ENCODE measurements around the gene ASB4.

ASB4 gene

DNA sequence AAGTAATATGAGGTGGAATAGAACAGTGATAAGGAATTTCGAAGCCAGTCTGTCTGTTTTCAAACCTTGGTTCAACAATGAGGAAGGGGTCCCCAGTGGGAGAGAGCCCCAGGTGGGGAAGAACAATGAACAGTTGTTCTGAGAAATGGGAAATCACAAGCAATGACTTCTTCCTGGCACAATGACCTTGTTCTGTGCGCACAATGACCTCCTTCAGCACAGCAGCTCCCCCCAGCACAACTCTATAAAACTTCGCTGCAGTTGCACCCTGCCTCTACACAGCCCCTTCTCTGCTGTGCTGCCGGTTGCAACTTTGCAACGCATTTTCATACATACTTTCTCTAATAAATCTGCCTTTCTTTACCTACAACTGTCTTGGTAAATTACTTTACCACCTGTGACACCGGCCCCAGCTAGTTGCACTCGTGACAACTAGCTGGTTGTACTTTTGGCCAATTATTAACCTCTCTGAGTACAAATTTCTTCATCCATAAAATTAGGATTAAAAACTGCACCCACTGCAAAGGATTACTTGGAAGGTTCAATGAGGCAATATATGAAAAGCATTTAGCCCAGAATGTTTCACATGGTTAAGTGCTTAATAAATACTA lies 40.5 kb downstream of the ASB4 start:
- no peak for DNase-seq (ENCODE audit: low read depth in 2 of 2)

- DNase-seq (ENCODE audit: low read depth in 2 of 2) = no peak
Measured at GRCh38 chr7:95527033-95527775, 41.5 kb downstream of the ASB4 start.

DNA sequence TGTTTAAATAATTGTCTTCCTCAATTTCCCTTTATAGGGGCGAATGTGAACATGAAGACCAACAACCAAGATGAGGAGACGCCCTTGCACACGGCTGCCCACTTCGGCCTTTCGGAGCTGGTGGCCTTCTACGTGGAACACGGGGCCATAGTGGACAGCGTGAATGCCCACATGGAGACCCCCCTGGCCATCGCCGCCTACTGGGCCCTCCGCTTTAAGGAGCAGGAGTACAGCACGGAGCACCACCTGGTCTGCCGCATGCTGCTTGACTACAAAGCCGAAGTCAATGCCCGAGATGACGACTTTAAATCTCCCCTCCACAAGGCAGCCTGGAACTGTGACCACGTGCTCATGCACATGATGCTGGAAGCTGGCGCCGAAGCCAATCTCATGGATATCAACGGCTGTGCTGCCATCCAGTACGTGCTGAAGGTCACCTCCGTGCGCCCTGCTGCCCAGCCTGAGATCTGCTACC lies 42.1 kb downstream of the ASB4 start:
- DNase-seq (ENCODE audit: low read depth in 2 of 2) = no peak

- no peak for DNase-seq (ENCODE audit: low read depth in 2 of 2)
Measured at GRCh38 chr7:95529701-95530100, 44.0 kb downstream of the ASB4 start.

- DNase-seq (ENCODE audit: low read depth in 2 of 2) = no peak
Measured at GRCh38 chr7:95530881-95531280, 45.1 kb downstream of the ASB4 start.

DNA sequence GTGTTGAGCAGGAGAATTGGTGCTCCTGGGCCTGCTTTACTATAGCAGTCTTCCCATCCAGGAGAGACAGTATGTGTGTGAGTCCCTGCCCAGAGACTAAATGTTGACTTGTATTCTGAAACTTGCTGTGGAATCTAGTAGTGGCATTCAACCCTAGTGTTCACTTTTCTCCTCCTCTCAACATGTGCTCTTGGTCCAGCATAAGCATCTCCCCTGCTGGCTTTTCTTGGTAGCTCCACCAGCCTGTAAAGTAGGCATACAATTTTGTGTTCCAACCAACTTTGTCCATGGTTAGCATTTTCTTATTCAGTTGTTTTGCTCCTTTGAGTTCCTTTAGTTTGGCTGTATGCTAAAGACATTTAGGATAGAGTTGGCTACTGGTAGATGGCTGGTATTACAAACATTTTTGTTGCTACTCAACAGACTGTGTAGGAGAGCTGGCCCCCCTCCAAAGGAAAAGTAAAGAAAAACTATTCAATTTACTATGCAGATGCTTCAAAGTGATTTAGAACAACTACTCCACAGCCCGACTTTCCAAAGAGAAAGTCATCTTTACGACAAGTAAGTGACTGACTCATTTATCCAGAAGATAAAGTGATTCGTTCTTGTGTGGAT lies 46.0 kb downstream of the ASB4 start:
- DNase-seq (ENCODE audit: low read depth in 2 of 2) = no peak

GRCh38 chr7:95534796-95535195 lies 49.1 kb downstream of the ASB4 start:
- DNase-seq (ENCODE audit: low read depth in 2 of 2) = no peak

- DNase-seq (ENCODE audit: low read depth in 2 of 2) = no peak
Measured at GRCh38 chr7:95535662-95536061, 49.9 kb downstream of the ASB4 start.

DNA sequence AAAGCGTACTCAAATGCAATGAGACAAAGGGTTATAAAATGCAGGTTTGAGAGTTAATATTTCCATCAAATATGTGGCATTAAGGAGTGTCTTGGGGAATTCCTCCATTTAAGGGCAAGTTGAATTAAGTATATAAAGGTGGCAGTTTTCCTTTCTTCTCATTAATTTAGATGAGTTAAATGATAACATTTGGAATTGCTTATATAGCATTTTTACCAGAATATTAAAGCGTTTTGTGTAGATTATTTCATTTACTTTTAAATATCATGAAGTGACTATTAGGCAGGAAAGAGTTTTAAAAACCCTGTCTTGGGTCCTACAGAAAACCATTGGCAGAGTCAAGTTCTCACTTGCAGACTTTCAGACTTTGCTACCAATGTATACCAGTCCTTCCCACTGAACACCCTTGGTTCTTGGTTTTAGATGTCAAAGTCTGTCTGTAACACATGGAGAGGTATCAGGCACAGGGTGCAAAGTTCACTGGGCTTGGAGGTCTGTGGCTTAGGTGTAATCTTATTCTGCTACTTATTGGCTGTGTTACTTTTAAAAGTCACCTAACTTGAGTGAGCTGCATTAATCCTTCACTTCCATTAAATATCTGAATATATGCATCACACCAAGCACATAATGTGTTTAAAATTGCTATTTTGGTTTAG lies 51.0 kb downstream of the ASB4 start:
- no peak for DNase-seq (ENCODE audit: low read depth in 2 of 2)

DNA sequence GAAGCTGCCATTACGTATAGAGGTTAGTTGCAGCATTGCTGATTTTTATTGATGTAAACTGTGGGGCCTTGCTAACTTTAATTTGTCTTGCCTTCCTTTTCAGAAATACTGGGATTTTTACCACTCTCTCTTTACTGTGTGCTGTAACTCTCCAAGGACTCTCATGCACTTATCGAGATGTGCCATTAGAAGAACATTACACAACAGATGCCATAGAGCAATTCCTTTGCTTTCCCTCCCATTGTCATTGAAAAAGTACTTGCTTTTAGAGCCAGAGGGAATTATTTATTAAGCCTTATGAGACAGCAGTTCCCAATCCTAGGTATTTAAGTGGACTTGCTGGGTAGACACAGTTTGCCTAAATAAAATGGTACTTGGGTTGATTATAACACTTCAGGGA lies 51.7 kb downstream of the ASB4 start:
- DNase-seq (ENCODE audit: low read depth in 2 of 2) = no peak

- DNase-seq (ENCODE audit: low read depth in 2 of 2) = no peak
Measured at GRCh38 chr7:95539426-95539825, 53.7 kb downstream of the ASB4 start.

- no peak for DNase-seq (ENCODE audit: low read depth in 2 of 2)
Measured at GRCh38 chr7:95540366-95540765, 54.6 kb downstream of the ASB4 start.

GRCh38 chr7:95543312-95543711 lies 57.6 kb downstream of the ASB4 start:
- DNase-seq (ENCODE audit: low read depth in 2 of 2) = no peak

GRCh38 chr7:95544171-95544570 lies 58.4 kb downstream of the ASB4 start:
- DNase-seq (ENCODE audit: low read depth in 2 of 2) = no peak

- no peak for DNase-seq (ENCODE audit: low read depth in 2 of 2)
Measured at GRCh38 chr7:95545007-95545615, 59.4 kb downstream of the ASB4 start.

DNA sequence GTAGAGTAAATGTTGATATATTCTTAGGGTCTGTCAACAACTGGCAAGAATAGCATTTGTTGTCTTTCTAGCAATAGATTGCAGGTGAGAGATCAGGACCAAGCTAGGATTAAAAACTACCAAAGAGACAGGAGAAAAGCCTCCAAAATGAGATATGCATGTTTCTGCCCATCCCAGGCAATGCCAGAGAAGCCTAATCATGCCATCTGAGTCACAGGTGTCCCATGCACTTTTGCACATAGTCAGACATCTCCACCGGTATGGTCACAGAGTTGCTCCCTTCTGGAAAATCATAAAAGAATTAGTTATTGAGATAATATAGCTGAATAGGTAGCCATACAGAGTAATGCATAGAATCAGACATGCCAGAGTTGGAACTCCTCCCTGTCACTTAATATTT lies 59.9 kb downstream of the ASB4 start:
- DNase-seq (ENCODE audit: low read depth in 2 of 2) = no peak

- DNase-seq (ENCODE audit: low read depth in 2 of 2) = no peak
Measured at GRCh38 chr7:95546647-95547046, 60.9 kb downstream of the ASB4 start.

GRCh38 chr7:95547361-95548348 lies 61.9 kb downstream of the ASB4 start:
- DNase-seq (ENCODE audit: low read depth in 2 of 2) = no peak

DNA sequence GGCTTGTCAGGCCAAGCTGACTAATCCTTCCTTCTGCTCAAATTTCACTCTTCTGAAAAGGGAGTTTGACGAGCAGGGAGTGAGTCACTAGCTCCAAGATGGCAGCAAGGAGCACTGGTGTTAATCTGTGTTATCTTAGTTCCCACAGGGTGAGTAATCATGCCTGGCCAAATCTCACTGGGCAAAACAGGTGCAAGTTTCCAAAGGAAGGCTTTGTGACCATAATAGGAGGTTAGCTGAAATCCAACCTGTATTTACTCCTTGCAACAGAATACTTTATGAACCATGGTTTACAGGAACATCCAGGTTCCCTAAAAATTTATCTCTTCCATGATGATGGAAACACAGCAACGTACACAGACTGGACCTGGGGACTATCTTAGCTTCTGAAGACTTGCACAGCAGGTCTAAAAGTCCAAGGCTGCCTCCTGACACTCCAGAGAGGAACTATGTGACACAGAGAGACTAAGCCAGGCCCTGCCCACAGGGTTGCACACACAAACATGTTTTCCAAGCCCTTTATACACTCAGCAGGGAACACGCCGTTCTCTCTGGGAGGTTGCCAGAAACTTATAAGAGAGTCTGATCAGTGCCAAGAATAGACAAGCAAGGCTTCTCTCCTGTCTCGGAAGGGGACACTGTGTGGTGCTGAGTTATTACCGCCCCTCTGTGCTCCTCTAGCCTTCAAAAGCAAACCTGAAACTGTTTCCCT lies 64.2 kb downstream of the ASB4 start:
- DNase-seq (ENCODE audit: low read depth in 2 of 2) = no peak

- no peak for DNase-seq (ENCODE audit: low read depth in 2 of 2)
Measured at GRCh38 chr7:95550546-95550945, 64.8 kb downstream of the ASB4 start.

Data from fibroblast of skin of left biceps (primary cell).